ENCODE data around the gene MINDY1.
A peak's percentile ranks its signal among the peaks of the same experiment; 100 is the strongest.

- TF ChIP-seq CTCF (IDR thresholded peaks at IDR 0.05) (no peak), POLR2A (IDR thresholded peaks at IDR 0.05) (peak in 1 of 2 donors; percentile 3)
Measured at GRCh38 chr1:151050051-151050688, 43.5 kb upstream of the MINDY1 start.
